DND-41 (cell line): ENCODE results near the gene RXRB.

Experiments
- ATAC-seq: fragments of 200-7000 bp; cut with Tn5 transposase; 3 replicates; pipeline ENCODE4 v1.9.1; 2021; ENCODE audit warnings: low read depth; ENCODE audit not compliant: insufficient read depth
- DNase-seq: peaks from one replicate; pipeline ENCODE4 v3.0.0-alpha.2; 2020
- H2AFZ ChIP-seq: 2 replicates; pipeline ENCODE4 v1.6.0; 2012; ENCODE audit warnings: low read depth, low read length
- H3K27ac ChIP-seq: 2 replicates; pipeline ENCODE4 v1.5.1; 2012; ENCODE audit warnings: low read length, inconsistent platforms
- H3K27me3 ChIP-seq: fragments of 200-600 bp; sonication (generic); 2 replicates; pipeline ENCODE4 v1.6.0; 2012; ENCODE audit warnings: low read length, mild to moderate bottlenecking, inconsistent platforms; ENCODE audit not compliant: insufficient read depth, poor library complexity
- H3K36me3 ChIP-seq: 2 replicates; pipeline ENCODE4 v1.5.1; 2012; ENCODE audit warnings: low read length, inconsistent platforms; ENCODE audit not compliant: insufficient read depth
- H3K4me1 ChIP-seq: 2 replicates; pipeline ENCODE4 v1.5.1; 2012; ENCODE audit warnings: mild to moderate bottlenecking, low read length; ENCODE audit not compliant: insufficient read depth
- H3K4me2 ChIP-seq: 2 replicates; pipeline ENCODE4 v1.6.0; 2012; ENCODE audit warnings: mild to moderate bottlenecking, moderate library complexity, low read length, inconsistent platforms; ENCODE audit not compliant: insufficient read depth
- H3K4me3 ChIP-seq, 2 experiments: fragments of 200-600 bp in 1 of 2; shearing (Covaris generic) in 1 of 2; 2 replicates each; pipeline ENCODE4 v1.5.1; 2012 to 2016; ENCODE audit warnings: inconsistent platforms in 2 of 2, low read length in 2 of 2, mild to moderate bottlenecking in 2 of 2, low read depth in 1 of 2, moderate library complexity in 1 of 2
- H3K79me2 ChIP-seq: 2 replicates; pipeline ENCODE4 v1.6.0; 2012; ENCODE audit warnings: low read length, inconsistent platforms; ENCODE audit not compliant: insufficient read depth
- H3K9ac ChIP-seq: 2 replicates; pipeline ENCODE4 v1.6.0; 2012; ENCODE audit warnings: low read depth, mild to moderate bottlenecking, inconsistent platforms, low read length, moderate library complexity
- H3K9me3 ChIP-seq: 2 replicates; pipeline ENCODE4 v1.5.1; 2012; ENCODE audit warnings: low read length, moderate library complexity, mild to moderate bottlenecking, inconsistent platforms; ENCODE audit not compliant: insufficient read depth, severe bottlenecking
- H4K20me1 ChIP-seq: 2 replicates; pipeline ENCODE4 v1.6.0; 2012; ENCODE audit warnings: low read length; ENCODE audit not compliant: insufficient read depth
- CTCF ChIP-seq: IDR thresholded peaks from 2 replicates; pipeline ENCODE4 v1.5.1; 2012; ENCODE audit warnings: borderline replicate concordance, low read length, moderate library complexity, mild to moderate bottlenecking; ENCODE audit not compliant: poor library complexity, severe bottlenecking; ENCODE audit errors: extremely low read depth
- EZH2 ChIP-seq: IDR thresholded peaks from 3 replicates; pipeline ENCODE4 v1.6.1; 2012; ENCODE audit warnings: borderline replicate concordance, low read depth, mild to moderate bottlenecking, moderate library complexity, low read length, inconsistent platforms; ENCODE audit not compliant: severe bottlenecking

Gene RXRB

GRCh38 chr6:33197431-33198048 is 2.9 kb downstream of the RXRB start:
- no peak overlapping the region for H3K27ac ChIP-seq
- H3K9ac ChIP-seq = no peak overlapping the region; the same call in 1 of the 2 replicates
- H3K4me1 ChIP-seq = peaks cover 38% of the 10 kb centered on the region
- TF ChIP-seq CTCF (peak; percentile 82), EZH2 (no peak)
- no peak overlapping the region for H3K4me3 ChIP-seq
- H2AFZ ChIP-seq = no peak overlapping the region
- peaks cover 53% of the 10 kb centered on the region for H3K79me2 ChIP-seq
- H3K4me2 ChIP-seq = peak overlapping the region; percentile 77
- peaks cover 46% of the 10 kb centered on the region for H4K20me1 ChIP-seq
- H3K36me3 ChIP-seq = peaks cover 62% of the 10 kb centered on the region
- H3K9me3 ChIP-seq = no peaks in the 10 kb centered on the region
- no peaks in the 10 kb centered on the region for H3K27me3 ChIP-seq
- DNase-seq (peak; percentile 44), ATAC-seq (peak; percentile 59)

- H3K4me3 ChIP-seq = no peak overlapping the region
- peaks cover 41% of the 10 kb centered on the region for H4K20me1 ChIP-seq
- H3K36me3 ChIP-seq = peaks cover 47% of the 10 kb centered on the region
- ATAC-seq (no peak), DNase-seq (no peak)
- H3K4me2 ChIP-seq = no peak overlapping the region
- peaks cover 22% of the 10 kb centered on the region for H3K4me1 ChIP-seq
- H3K79me2 ChIP-seq = peaks cover 34% of the 10 kb centered on the region
- H2AFZ ChIP-seq = no peak overlapping the region
- no peaks in the 10 kb centered on the region for H3K27me3 ChIP-seq
- no peaks in the 10 kb centered on the region for H3K9me3 ChIP-seq
- no peak overlapping the region for H3K27ac ChIP-seq
- no peak for TF ChIP-seq CTCF
- no peak for TF ChIP-seq EZH2
- H3K9ac ChIP-seq = no peak overlapping the region
Observed at GRCh38 chr6:33195304-33196165, 4.9 kb downstream of the RXRB start.

- Histone ChIP-seq H3K27me3 (no peaks in the 10 kb centered on the region), H3K79me2 (peaks cover 25% of the 10 kb centered on the region), H3K9me3 (no peaks in the 10 kb centered on the region), H3K36me3 (peaks cover 47% of the 10 kb centered on the region), H3K4me3 (no peak overlapping the region), H2AFZ (no peak overlapping the region), H3K9ac (no peak overlapping the region), H3K4me1 (peaks cover 20% of the 10 kb centered on the region), H3K27ac (no peak overlapping the region), H4K20me1 (peaks cover 38% of the 10 kb centered on the region), H3K4me2 (no peak overlapping the region)
- ATAC-seq (no peak), DNase-seq (no peak)
- TF ChIP-seq EZH2 = no peak
- TF ChIP-seq CTCF = no peak
Observed at GRCh38 chr6:33194431-33194979, 6.0 kb downstream of the RXRB start.
